Sigmoid colon (tissue), 7 donors: ENCODE results near the gene EIF2S1. TPM values are rescaled to one million over a fixed set of nuclear protein-coding genes. Genes with fewer than 3 reads are reported as not detected.
"Not testable (repeated sequence)": the region's sequence is repeated elsewhere in the genome, so short reads cannot be mapped to it uniquely, and the experiment has no call there.

Experiments used
- DNase-seq: peaks from one replicate; pipeline ENCODE4 v3.0.0-alpha.2; 2019
- H3K27ac ChIP-seq, 4 donors: fragments of 200-600 bp; sonication (generic); one replicate each; pipeline ENCODE4 v1.5.1; 2016 to 2019; ENCODE audit warnings: mild to moderate bottlenecking in 1 of 4
- H3K27me3 ChIP-seq, 3 donors: fragments of 200-600 bp; sonication (generic); one replicate each; pipeline ENCODE4 v1.5.1; 2019; ENCODE audit warnings: mild to moderate bottlenecking in 1 of 3
- H3K36me3 ChIP-seq, 4 donors: fragments of 200-600 bp; sonication (generic); one replicate each; pipeline ENCODE4 v1.5.1; 2016 to 2019
- H3K4me1 ChIP-seq, 4 donors: fragments of 200-600 bp; sonication (generic); one replicate each; pipeline ENCODE4 v1.5.1; 2017 to 2019
- H3K4me3 ChIP-seq, 4 donors: fragments of 200-600 bp; sonication (generic); one replicate each; pipeline ENCODE4 v1.5.1; 2017 to 2019; ENCODE audit warnings: mild to moderate bottlenecking in 2 of 4, moderate library complexity in 1 of 4
- H3K9me3 ChIP-seq, 4 donors: fragments of 200-600 bp in 3 of 4; sonication (generic) in 3 of 4; one replicate each; pipeline versions ENCODE4 v1.5.1 to v1.6.1; 2013 to 2019
- EP300 ChIP-seq, 4 donors: sonication (generic); formaldehyde crosslinking; IDR thresholded peaks; one replicate each; pipeline ENCODE4 v1.6.1; 2017; ENCODE audit warnings: antibody characterized with exemption in 4 of 4
- POLR2A ChIP-seq, 2 donors: fragments of 450-650 bp; IDR thresholded peaks; one replicate each; pipeline ENCODE4 v1.6.1; 2016; ENCODE audit warnings: antibody characterized with exemption in 2 of 2, mild to moderate bottlenecking in 2 of 2, moderate library complexity in 2 of 2
- POLR2AphosphoS5 ChIP-seq, 4 donors: sonication (generic); formaldehyde crosslinking; IDR thresholded peaks; one replicate each; pipeline ENCODE4 v1.6.1; 2017; ENCODE audit warnings: antibody characterized with exemption in 4 of 4
- WGBS, 2 donors: extraction: QIAGEN DNeasy Blood & Tissue Kit; methylation state at CpG; one replicate each; pipeline ENCODE4 v1.1.7; 2013; 5-methylcytosine and 5-hydroxymethylcytosine counted together
- intact Hi-C: fragments of 100-400 bp; cut with DNase I; formaldehyde crosslinking; loops from one replicate; pipeline ENCODE4 v1.15.1; 2023
- polyA plus RNA-seq, 3 donors: library from polyadenylated mRNA; stranded (reverse); fragments of 200-250 nt; gene quantifications; one replicate each; pipeline ENCODE4 v1.2.3, GENCODE V29; 2013
- total RNA-seq, 4 donors: library from RNA; depleted of rRNA; stranded (reverse); fragments of >200 nt; gene quantifications; one replicate each; pipeline ENCODE4 v1.1.0, GENCODE V29; 2016
- TF ChIP-seq, protein P1 (sequence below), 4 experiments: fragments of 450-650 bp in 3 of 4; fragments of 200-600 bp in 1 of 4; IDR thresholded peaks; one replicate each; pipeline ENCODE4 v1.5.1; 2016 to 2019; ENCODE audit warnings: antibody characterized with exemption in 4 of 4, mild to moderate bottlenecking in 3 of 4, moderate library complexity in 2 of 4
- donor health status: healthy with polysubstance abuse.
- donor health status: Bipolar disorder and iron deficiency.
- donor health status: healthy.

The EIF2S1 gene
- total and polyA plus RNA-seq, 7 donors = 31.3 to 131 (median 104) TPM

- 15 to 69% methylated on average over 9 of the region's 9 CpGs for WGBS, 2 donors
- no peak overlapping the region for H3K27ac ChIP-seq
- no peak overlapping the region for H3K4me3 ChIP-seq
- H3K4me1 ChIP-seq = peaks cover 0 to 14% (median 13%) of the 10 kb centered on the region in 4 donors
- TF ChIP-seq POLR2A (IDR thresholded peaks at IDR 0.05) = no peak
- no peak for TF ChIP-seq POLR2AphosphoS5 (IDR thresholded peaks at IDR 0.05)
- TF ChIP-seq, protein P1, sequence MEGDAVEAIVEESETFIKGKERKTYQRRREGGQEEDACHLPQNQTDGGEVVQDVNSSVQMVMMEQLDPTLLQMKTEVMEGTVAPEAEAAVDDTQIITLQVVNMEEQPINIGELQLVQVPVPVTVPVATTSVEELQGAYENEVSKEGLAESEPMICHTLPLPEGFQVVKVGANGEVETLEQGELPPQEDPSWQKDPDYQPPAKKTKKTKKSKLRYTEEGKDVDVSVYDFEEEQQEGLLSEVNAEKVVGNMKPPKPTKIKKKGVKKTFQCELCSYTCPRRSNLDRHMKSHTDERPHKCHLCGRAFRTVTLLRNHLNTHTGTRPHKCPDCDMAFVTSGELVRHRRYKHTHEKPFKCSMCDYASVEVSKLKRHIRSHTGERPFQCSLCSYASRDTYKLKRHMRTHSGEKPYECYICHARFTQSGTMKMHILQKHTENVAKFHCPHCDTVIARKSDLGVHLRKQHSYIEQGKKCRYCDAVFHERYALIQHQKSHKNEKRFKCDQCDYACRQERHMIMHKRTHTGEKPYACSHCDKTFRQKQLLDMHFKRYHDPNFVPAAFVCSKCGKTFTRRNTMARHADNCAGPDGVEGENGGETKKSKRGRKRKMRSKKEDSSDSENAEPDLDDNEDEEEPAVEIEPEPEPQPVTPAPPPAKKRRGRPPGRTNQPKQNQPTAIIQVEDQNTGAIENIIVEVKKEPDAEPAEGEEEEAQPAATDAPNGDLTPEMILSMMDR (IDR thresholded peaks at IDR 0.05) = no peak
- TF ChIP-seq EP300 (IDR thresholded peaks at IDR 0.05) = no peak
- intact Hi-C loops = no loop called here
- H3K9me3 ChIP-seq = no peaks in the 10 kb centered on the region
- no peaks in the 10 kb centered on the region for H3K36me3 ChIP-seq
- peak; percentile 36 for DNase-seq
- H3K27me3 ChIP-seq = peaks cover 4 to 37% (median 7%) of the 10 kb centered on the region in 3 donors
Measured at GRCh38 chr14:67410313-67410712, 50.2 kb downstream of the EIF2S1 start.

DNA sequence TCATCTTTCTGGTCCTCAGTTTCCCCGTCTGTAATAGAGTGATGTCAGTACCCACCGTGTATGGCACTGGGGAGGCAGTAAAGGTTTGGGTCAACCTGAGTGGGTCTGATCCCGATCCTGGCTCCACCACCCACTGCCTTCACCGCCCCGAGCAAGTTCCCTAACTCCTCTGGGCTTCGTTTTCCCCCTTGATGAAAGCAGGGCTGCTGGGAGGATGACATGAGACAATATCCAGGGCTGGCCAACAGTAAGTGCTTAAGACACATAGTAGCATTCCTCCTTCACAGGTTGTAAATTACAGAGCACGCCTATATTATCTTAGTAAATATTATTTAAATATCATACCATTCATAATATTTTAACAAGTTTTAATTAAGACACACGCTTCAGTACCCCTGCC, 51.2 kb downstream of the EIF2S1 start:
- TF ChIP-seq POLR2AphosphoS5 (IDR thresholded peaks at IDR 0.05) (peak in 3 of 4 donors; percentile 45 to 89 (median 85)), EP300 (IDR thresholded peaks at IDR 0.05) (no peak), POLR2A (IDR thresholded peaks at IDR 0.05) (no peak)
- TF ChIP-seq, protein P1 (IDR thresholded peaks at IDR 0.05) = no peak
- no peaks in the 10 kb centered on the region for H3K36me3 ChIP-seq
- intact Hi-C loops = no loop called here
- 13 to 51% methylated on average over 8 of the region's 8 CpGs for WGBS, 2 donors
- DNase-seq = peak; percentile 54
- H3K4me1 ChIP-seq = peaks cover 0 to 14% (median 13%) of the 10 kb centered on the region in 4 donors
- H3K27ac ChIP-seq = no peak overlapping the region
- H3K4me3 ChIP-seq = peak overlapping the region; percentile 21 to 51 (median 44)
- no peaks in the 10 kb centered on the region for H3K9me3 ChIP-seq
- H3K27me3 ChIP-seq = peaks cover 4 to 42% (median 7%) of the 10 kb centered on the region in 3 donors

DNA sequence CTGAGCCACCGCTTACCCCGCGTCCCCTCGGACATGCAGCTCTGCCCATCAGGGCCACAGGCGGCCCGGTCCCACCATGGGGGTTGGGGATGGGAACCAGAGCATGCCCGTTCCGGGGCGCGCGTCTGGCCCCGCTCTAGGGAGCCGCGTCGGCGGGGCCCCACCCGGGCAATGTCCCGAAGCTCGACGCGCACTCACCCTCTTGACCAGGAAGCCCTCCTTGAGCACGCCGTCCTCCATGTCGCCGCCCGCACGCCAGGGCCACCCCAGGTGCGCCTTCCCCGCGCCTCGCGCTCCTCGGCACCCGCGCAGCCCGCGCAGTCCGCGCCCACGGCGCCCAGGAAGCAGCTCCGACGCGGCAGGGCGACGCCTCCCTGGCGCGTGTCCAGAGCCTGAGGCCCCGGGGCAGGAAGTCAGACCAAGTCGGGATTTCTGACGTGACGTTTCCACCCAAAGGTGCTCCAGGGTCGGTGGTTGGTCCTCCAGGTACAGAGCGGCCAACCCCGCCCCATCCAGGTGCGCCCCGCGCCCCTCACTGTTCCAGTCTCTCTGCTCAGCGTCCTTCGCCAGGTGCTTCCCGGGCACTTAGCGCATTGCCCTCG, 51.8 kb downstream of the EIF2S1 start, which contains the start of gene PLEK2:
Gene PLEK2, minus strand, starts transcription at position 346 of the 602 bp plus-strand sequence. Its CDS starts 106 bp downstream, at position 240.
- no peak for TF ChIP-seq EP300 (IDR thresholded peaks at IDR 0.05)
- no peak for TF ChIP-seq POLR2AphosphoS5 (IDR thresholded peaks at IDR 0.05)
- TF ChIP-seq, protein P1 (IDR thresholded peaks at IDR 0.05) = no peak
- TF ChIP-seq POLR2A (IDR thresholded peaks at IDR 0.05) = no peak
- Histone ChIP-seq H3K36me3 (no peaks in the 10 kb centered on the region), H3K4me1 (peaks cover 0 to 14% (median 13%) of the 10 kb centered on the region in 4 donors), H3K9me3 (no peaks in the 10 kb centered on the region), H3K27me3 (peaks cover 4 to 47% (median 7%) of the 10 kb centered on the region in 3 donors), H3K27ac (no peak within 1 kb of the TSS), H3K4me3 (peak within 1 kb of the TSS; percentile 21 to 51 (median 44))
- intact Hi-C loops = no loop called here
- WGBS, 2 donors = 2 to 4% methylated on average over 63 of the region's 63 CpGs
- peak; percentile 62 for DNase-seq

DNA sequence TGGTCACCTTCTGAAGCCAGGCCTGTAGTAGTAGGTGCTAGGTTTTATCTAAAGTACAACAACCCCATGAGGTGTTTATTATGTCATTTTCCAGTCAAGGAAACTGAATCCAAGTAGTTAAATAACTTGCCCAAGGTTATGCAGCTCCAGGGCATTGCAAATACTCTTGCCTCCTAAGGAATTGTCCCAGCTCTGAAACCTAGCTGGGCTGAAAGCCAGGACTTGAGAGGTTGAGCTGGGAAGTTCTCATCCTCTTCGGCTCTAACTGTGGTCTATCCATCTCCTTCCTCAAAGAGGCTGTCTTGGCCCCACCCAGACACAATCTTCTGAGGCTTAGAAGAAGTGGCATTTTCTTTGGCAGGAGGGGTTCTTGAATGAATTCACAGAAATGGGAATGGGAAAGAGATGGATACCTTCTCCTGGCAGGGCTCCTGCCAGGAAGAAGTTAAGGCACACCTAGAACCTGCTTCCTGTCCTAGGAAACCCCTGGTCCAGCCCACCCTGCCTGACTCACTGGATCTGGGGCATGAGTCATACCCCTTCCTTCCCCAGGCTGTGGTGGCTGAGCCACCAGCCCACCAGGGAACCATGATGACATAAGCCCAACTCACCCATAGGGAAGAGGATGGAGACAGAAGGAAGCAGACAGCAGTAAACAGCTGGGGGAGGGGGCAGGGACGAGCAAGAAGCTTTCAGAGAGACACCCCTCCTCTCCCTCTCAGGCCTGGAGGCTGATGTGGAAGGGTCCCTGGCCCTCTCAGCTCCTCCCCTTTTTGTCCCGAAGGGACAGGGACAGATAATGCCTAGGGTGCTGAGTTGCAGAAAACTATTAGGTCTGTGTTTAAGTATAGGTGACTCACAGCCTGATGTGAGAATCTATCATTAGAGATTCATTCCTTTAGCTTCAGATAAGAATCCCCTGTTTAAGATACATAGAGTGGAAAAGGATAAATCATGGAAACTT, 54.0 kb downstream of the EIF2S1 start:
- H3K27me3 ChIP-seq = peaks cover 4 to 48% (median 7%) of the 10 kb centered on the region in 3 donors
- WGBS, 2 donors = 55 to 76% methylated on average over 3 of the region's 3 CpGs

DNA sequence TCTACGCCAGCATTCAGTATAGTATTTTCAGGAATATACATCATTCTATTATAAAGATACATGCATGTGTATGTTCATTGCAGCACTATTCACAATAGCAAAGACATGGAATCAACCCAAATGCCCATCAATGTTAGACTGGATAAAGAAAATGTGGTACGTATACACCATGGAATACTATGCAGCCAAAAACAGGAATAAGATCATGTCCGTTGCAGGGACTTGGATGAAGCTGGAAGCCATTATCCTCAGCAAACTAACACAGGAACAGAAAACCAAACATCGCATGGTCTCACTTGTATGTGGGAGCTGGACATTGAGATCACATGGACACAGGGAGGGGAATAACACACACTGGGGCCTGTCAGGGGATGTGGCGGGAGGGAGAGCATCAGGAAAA, 55.5 kb downstream of the EIF2S1 start:
- H3K9me3 ChIP-seq, H3K4me3 ChIP-seq, H3K27ac ChIP-seq, intact Hi-C loops, H3K36me3 ChIP-seq: not testable (repeated sequence)
- DNase-seq = peak; percentile 19
- H3K27me3 ChIP-seq = peaks cover 4 to 47% (median 7%) of the 10 kb centered on the region in 3 donors
- H3K4me1 ChIP-seq = peaks cover 0 to 14% (median 13%) of the 10 kb centered on the region in 4 donors
- 94 to 95% methylated on average over 5 of the region's 5 CpGs for WGBS, 2 donors

More for the DNA sequence above, 54.0 kb downstream of the EIF2S1 start:
- H3K4me3 ChIP-seq = no peak overlapping the region
- peaks cover 0 to 14% (median 13%) of the 10 kb centered on the region in 4 donors for H3K4me1 ChIP-seq
- intact Hi-C loops = no loop called here
- no peaks in the 10 kb centered on the region for H3K36me3 ChIP-seq
- DNase-seq = peak; percentile 41
- no peak for TF ChIP-seq POLR2AphosphoS5 (IDR thresholded peaks at IDR 0.05)
- TF ChIP-seq EP300 (IDR thresholded peaks at IDR 0.05) = no peak
- TF ChIP-seq, protein P1 (IDR thresholded peaks at IDR 0.05) = no peak
- TF ChIP-seq POLR2A (IDR thresholded peaks at IDR 0.05) = no peak
- no peak overlapping the region for H3K27ac ChIP-seq
- H3K9me3 ChIP-seq = no peaks in the 10 kb centered on the region
